HG03139 (cell line): Measurements from ENCODE around the gene ZFHX3.

Experiments used
- ATAC-seq: cut with Tn5 transposase; IDR thresholded peaks from one replicate; pipeline ENCODE4 v1.9.1; 2021; ENCODE audit not compliant: unreplicated experiment

ZFHX3 gene

GRCh38 chr16:73057291-73058210 lies 9.6 kb upstream of the ZFHX3 start:
- ATAC-seq, result peak; percentile 32

- no peak for ATAC-seq
Measured at GRCh38 chr16:73056921-73057290, 9.0 kb upstream of the ZFHX3 start.

- ATAC-seq, result no peak
Measured at GRCh38 chr16:73056448-73056847, 8.5 kb upstream of the ZFHX3 start.

GRCh38 chr16:73054813-73055482 lies 7.0 kb upstream of the ZFHX3 start:
- no peak for ATAC-seq

- no peak for ATAC-seq
Measured at GRCh38 chr16:73054498-73054812, 6.5 kb upstream of the ZFHX3 start.

- ATAC-seq, result no peak
Measured at GRCh38 chr16:73054125-73054484, 6.2 kb upstream of the ZFHX3 start.

GRCh38 chr16:73053364-73054124 lies 5.6 kb upstream of the ZFHX3 start:
- no peak for ATAC-seq

GRCh38 chr16:73053038-73053363 lies 5.1 kb upstream of the ZFHX3 start:
- no peak for ATAC-seq

- no peak for ATAC-seq
Measured at GRCh38 chr16:73052576-73052975, 4.6 kb upstream of the ZFHX3 start.

GRCh38 chr16:73051961-73052360 lies 4.0 kb upstream of the ZFHX3 start:
- no peak for ATAC-seq

- ATAC-seq, result no peak
Measured at GRCh38 chr16:73051226-73051625, 3.3 kb upstream of the ZFHX3 start.

- no peak for ATAC-seq
Measured at GRCh38 chr16:73050201-73051099, 2.5 kb upstream of the ZFHX3 start.

- ATAC-seq, result no peak
Measured at GRCh38 chr16:73049511-73049910, 1.6 kb upstream of the ZFHX3 start.

- ATAC-seq, result no peak
Measured at GRCh38 chr16:73049091-73049490, 1.2 kb upstream of the ZFHX3 start.

- peak; percentile 12 for ATAC-seq
Measured at GRCh38 chr16:73048292-73049080, 558 bp upstream of the ZFHX3 start.

GRCh38 chr16:73047221-73047535 lies 750 bp downstream of the ZFHX3 start:
- no peak for ATAC-seq

- ATAC-seq, result no peak
Measured at GRCh38 chr16:73046849-73047214, 1.1 kb downstream of the ZFHX3 start.

- ATAC-seq, result no peak
Measured at GRCh38 chr16:73046202-73046848, 1.6 kb downstream of the ZFHX3 start.

- ATAC-seq, result no peak
Measured at GRCh38 chr16:73043828-73044467, 4.0 kb downstream of the ZFHX3 start.
